HG03095 (cell line): Measurements from ENCODE around the gene TBC1D8.

Experiments used
- ATAC-seq: cut with Tn5 transposase; IDR thresholded peaks from one replicate; pipeline ENCODE4 v1.9.1; 2021; ENCODE audit warnings: moderate library complexity; ENCODE audit not compliant: unreplicated experiment

The TBC1D8 gene

DNA sequence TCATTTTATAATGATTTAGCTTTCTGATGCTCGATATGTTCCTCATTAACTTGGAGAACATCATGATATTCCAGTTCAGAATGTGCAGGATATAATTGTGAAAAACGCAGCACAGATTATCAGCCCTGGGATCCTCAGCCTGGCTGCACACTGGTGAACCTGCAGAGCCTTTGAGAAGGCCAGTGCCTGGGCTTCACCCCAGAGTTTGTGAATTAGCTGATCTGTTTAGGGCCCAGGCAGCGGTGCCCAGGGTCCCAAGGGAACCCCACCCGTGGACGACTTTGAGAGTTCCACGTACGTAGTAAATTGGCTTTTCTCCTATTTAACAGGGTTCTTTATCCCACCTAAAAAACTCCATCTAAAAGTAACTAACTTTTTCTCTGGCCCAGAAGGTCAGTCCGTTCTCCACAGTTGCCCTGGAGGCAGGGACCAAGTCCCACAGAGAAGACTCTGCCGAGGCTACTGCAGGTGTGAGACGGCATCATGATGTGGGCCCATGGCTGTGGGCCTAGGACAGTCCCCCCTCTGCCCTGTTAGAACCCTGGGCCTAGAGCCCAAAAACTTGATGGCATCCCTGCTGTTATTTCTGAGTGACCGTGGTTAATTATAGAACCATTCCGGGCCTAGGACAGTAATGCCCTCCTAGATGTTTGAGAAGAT is 188.7 kb downstream of the TBC1D8 start:
- ATAC-seq = no peak

DNA sequence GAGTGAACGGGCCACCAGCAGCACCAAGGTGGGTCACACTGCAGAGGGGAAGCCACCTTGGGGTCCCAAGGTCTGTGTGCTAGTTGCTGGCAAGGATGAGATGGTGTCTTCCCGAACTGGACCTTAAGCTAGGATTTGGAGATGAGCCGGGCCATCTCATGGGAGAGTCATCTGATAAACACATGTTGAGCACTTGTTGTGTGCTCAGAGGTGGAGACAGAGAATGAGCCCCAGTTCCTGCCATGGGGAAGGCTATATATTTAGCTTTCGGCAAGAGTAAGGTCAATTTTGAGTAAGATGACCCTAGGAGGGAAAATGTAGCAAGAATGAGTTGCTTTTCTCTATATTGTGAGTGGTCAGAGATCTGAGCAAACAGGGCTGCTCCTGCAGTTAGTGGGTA is 190.5 kb downstream of the TBC1D8 start:
- no peak for ATAC-seq

DNA sequence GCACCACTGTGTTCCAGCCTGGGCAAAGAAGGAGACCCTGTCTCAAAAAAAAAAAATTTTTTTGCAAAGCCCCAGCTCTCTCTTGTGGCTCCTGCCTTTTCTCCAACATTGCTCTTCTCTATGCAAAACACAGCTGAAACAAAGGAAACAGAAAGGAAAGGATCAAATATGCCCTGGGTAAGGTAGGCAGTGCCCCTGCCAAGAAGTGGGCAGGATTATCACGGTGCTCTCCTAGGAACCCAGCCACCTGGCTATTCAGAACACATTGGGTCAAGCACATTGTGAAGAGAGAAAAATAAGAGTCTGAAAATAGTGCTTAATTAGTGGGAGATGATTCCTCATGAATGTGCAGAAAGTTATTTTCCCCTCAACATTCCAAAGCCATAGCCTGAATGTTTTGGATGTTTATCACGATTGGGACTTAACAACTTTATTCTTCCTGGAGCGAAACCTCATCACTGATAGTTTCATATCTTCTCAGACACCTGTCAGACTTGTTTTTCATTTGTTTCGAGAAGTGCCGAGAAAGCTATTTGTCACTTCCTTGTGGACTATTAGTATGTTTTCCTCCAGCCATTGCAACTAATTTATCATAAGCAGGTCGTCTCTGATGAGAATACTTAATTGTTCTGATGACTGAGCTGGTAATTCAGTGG is 191.8 kb downstream of the TBC1D8 start:
- ATAC-seq = no peak

DNA sequence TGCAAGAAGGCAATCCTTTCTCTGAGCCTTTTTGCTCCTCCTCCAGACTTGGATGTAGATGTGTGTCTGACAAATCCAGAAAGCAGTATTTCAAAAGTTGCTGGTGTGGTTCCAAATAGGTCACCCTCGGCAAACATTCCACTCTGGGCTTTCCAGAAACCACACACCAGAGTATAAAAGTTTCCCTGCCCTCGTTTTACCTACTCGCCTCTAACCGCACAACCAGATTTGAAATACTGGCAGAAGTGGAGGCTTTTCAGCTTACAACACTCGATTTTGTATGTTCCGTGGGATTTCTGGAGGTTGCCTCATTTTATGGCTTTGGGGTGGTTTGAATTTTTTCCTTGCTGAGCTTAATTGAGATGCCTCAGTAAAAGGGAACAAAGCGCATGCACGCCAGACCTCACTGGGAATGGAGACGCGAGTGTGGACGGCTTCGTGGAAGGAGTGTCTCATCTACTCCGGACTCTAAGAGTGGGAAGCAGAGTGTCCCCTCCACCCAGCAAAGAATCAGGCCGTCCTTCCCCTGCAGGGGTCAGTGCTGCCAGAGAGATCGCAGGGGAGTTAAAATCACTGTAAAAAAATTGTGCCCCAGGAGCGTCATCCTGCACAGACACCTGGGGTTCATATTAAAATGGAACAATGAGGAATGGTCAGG is 193.1 kb downstream of the TBC1D8 start:
- no peak for ATAC-seq
